Measurements from ENCODE around the gene PLA2G4E. TPM values are rescaled to one million over a fixed set of nuclear protein-coding genes. Genes with fewer than 3 reads are reported as not detected.

The PLA2G4E gene
- total RNA-seq, 3 donors from 2014 or later: not detected

DNA sequence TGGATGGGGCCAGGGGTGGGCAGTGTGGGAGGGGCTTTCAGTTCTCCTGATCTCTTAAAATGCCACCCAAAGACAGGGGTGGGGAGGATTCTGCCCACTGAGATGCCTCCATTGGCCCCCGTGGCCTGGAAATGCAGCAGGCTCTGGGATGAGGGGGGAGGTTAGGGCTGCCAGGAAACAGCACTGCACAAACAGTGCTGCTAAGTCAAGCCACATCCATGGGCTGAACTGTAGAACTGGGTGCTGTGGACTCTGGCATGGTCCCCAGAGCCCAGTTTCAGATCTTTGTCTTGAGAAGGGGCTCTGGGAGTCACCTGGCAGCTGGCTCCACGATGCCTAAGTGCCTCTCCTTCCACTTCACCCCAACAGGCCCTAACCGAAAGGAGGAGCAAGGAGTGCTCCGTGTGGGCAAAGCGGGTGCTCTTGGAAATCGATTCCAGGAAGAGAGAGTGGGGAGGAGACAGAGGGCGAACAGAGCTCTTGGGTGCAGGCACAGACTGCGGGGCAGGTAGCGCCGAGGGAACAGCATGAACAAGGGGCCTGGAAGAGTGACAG is 7.8 kb downstream of the PLA2G4E start:
- no peak for DNase-seq (ENCODE audit: low spot score in 2 of 2)
- TF ChIP-seq CTCF (IDR thresholded peaks at IDR 0.05) (no peak), POLR2AphosphoS5 (IDR thresholded peaks at IDR 0.05) (no peak), POLR2A (IDR thresholded peaks at IDR 0.05) (no peak)
- H3K27ac ChIP-seq: no peak overlapping the region
- no peaks in the 10 kb centered on the region for H3K4me1 ChIP-seq
- H3K4me3 ChIP-seq: no peak overlapping the region
- H3K9me3 ChIP-seq: no peaks in the 10 kb centered on the region
- intact Hi-C loops (cut with DNase I; ENCODE audit: low total_unique reads): no loop called here
- H3K36me3 ChIP-seq: no peaks in the 10 kb centered on the region
- H3K27me3 ChIP-seq: no peaks in the 10 kb centered on the region

GRCh38 chr15:42012241-42012640 is 8.6 kb downstream of the PLA2G4E start:
- H3K27me3 ChIP-seq: no peaks in the 10 kb centered on the region
- H3K27ac ChIP-seq: no peak overlapping the region
- no peaks in the 10 kb centered on the region for H3K4me1 ChIP-seq
- no peaks in the 10 kb centered on the region for H3K36me3 ChIP-seq
- no peak overlapping the region for H3K4me3 ChIP-seq
- intact Hi-C loops (cut with DNase I; ENCODE audit: low total_unique reads): no loop called here
- DNase-seq (ENCODE audit: low spot score in 2 of 2): no peak
- H3K9me3 ChIP-seq: no peaks in the 10 kb centered on the region
- TF ChIP-seq CTCF (IDR thresholded peaks at IDR 0.05) (no peak), POLR2AphosphoS5 (IDR thresholded peaks at IDR 0.05) (no peak), POLR2A (IDR thresholded peaks at IDR 0.05) (no peak)

- DNase-seq (ENCODE audit: low spot score in 2 of 2): no peak
- Histone ChIP-seq H3K9me3 (no peaks in the 10 kb centered on the region), H3K4me1 (no peaks in the 10 kb centered on the region), H3K36me3 (no peaks in the 10 kb centered on the region), H3K27ac (no peak overlapping the region), H3K4me3 (no peak overlapping the region), H3K27me3 (no peaks in the 10 kb centered on the region)
- intact Hi-C loops (cut with DNase I; ENCODE audit: low total_unique reads): no loop called here
- TF ChIP-seq POLR2A (IDR thresholded peaks at IDR 0.05): no peak
- no peak for TF ChIP-seq POLR2AphosphoS5 (IDR thresholded peaks at IDR 0.05)
- TF ChIP-seq CTCF (IDR thresholded peaks at IDR 0.05): no peak
Measured at GRCh38 chr15:42011074-42011473, 9.8 kb downstream of the PLA2G4E start.

DNA sequence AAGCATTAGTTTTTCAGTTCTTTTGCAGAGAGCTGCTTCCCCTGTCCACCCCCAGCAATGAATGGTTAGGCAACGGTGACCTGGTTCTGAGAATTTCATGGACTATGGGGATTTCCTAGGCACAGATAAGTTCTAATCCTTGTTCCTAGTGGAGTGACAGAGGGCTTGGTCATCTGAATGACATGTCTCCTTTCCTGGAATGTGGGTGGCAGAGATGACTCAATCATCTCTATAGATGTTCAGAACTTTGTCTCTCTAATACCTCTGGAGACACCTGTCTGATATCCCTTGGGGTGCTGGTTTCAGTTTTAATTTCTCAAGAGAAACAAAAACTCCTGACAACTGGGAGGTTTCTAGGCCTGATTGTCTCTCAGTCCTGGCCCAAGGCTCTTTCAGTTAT is 10.4 kb downstream of the PLA2G4E start:
- Histone ChIP-seq H3K27ac (no peak overlapping the region), H3K4me3 (no peak overlapping the region), H3K36me3 (no peaks in the 10 kb centered on the region), H3K27me3 (no peaks in the 10 kb centered on the region), H3K4me1 (no peaks in the 10 kb centered on the region), H3K9me3 (no peaks in the 10 kb centered on the region)
- no peak for DNase-seq (ENCODE audit: low spot score in 2 of 2)
- no peak for TF ChIP-seq POLR2AphosphoS5 (IDR thresholded peaks at IDR 0.05)
- TF ChIP-seq POLR2A (IDR thresholded peaks at IDR 0.05): no peak
- no peak for TF ChIP-seq CTCF (IDR thresholded peaks at IDR 0.05)
- intact Hi-C loops (cut with DNase I; ENCODE audit: low total_unique reads): no loop called here

- intact Hi-C loops (cut with DNase I; ENCODE audit: low total_unique reads): no loop called here
Measured at GRCh38 chr15:42009474-42009873, 11.4 kb downstream of the PLA2G4E start.

More at GRCh38 chr15:42009474-42009873, 11.4 kb downstream of the PLA2G4E start:
- no peak for TF ChIP-seq POLR2AphosphoS5 (IDR thresholded peaks at IDR 0.05)
- TF ChIP-seq CTCF (IDR thresholded peaks at IDR 0.05): no peak
- no peak for TF ChIP-seq POLR2A (IDR thresholded peaks at IDR 0.05)
- Histone ChIP-seq H3K4me1 (no peaks in the 10 kb centered on the region), H3K4me3 (no peak overlapping the region), H3K36me3 (no peaks in the 10 kb centered on the region), H3K9me3 (no peaks in the 10 kb centered on the region), H3K27ac (no peak overlapping the region), H3K27me3 (no peaks in the 10 kb centered on the region)
- DNase-seq (ENCODE audit: low spot score in 2 of 2): no peak

Measured in breast epithelium (tissue), 4 donors.